ENCODE measurements around the gene SS18. TPM values are rescaled to one million over a fixed set of nuclear protein-coding genes. Genes with fewer than 3 reads are reported as not detected.
A peak's percentile ranks its signal among the peaks of the same experiment; 100 is the strongest.

The SS18 gene
- total RNA-seq, 2 donors from 2014 or later: 84.9 to 87.6 TPM

GRCh38 chr18:26017929-26018328, 72.5 kb downstream of the SS18 start:
- peaks cover under 1% of the 10 kb centered on the region for H3K9me3 ChIP-seq (ENCODE audit: control insufficient read depth, low read length)
- H3K9me3 Mint-ChIP-seq: no peaks in the 10 kb centered on the region
- no peaks in the 10 kb centered on the region for H3K27me3 ChIP-seq (ENCODE audit: control insufficient read depth, insufficient read depth, low read length, poor library complexity, severe bottlenecking)
- no peak overlapping the region for H3K27ac Mint-ChIP-seq
- no peak overlapping the region for H3K4me3 ChIP-seq (ENCODE audit: low read length)
- H3K27ac ChIP-seq (ENCODE audit: low read depth, low read length): no peak overlapping the region
- H3K4me1 Mint-ChIP-seq: peaks cover 21% of the 10 kb centered on the region
- no peak for DNase-seq
- no peak overlapping the region for H3K4me3 Mint-ChIP-seq
- TF ChIP-seq CTCF (conservative IDR thresholded peaks at IDR 0.05): peak; percentile 13
- peaks cover 49% of the 10 kb centered on the region for H3K36me3 Mint-ChIP-seq (ENCODE audit: low read depth)
- peaks cover 85% of the 10 kb centered on the region for H3K36me3 ChIP-seq (ENCODE audit: control insufficient read depth, insufficient read depth, low read length)
- H3K27me3 Mint-ChIP-seq (ENCODE audit: insufficient read depth): no peaks in the 10 kb centered on the region
- peaks cover 4% of the 10 kb centered on the region for H3K4me1 ChIP-seq (ENCODE audit: control insufficient read depth, insufficient read depth, low read length)
- no peak overlapping the region for H3K9ac ChIP-seq (ENCODE audit: extremely low read depth, low read length, poor library complexity, severe bottlenecking)

- Mint-ChIP-seq H3K36me3 (ENCODE audit: low read depth) (peaks cover 42% of the 10 kb centered on the region), H3K4me1 (no peaks in the 10 kb centered on the region), H3K4me3 (no peak overlapping the region), H3K9me3 (no peaks in the 10 kb centered on the region), H3K27me3 (ENCODE audit: insufficient read depth) (no peaks in the 10 kb centered on the region), H3K27ac (no peak overlapping the region)
- Histone ChIP-seq H3K27ac (ENCODE audit: low read depth, low read length) (no peak overlapping the region), H3K4me3 (ENCODE audit: low read length) (no peak overlapping the region), H3K36me3 (ENCODE audit: control insufficient read depth, insufficient read depth, low read length) (peaks cover 63% of the 10 kb centered on the region), H3K4me1 (ENCODE audit: control insufficient read depth, insufficient read depth, low read length) (no peaks in the 10 kb centered on the region), H3K9me3 (ENCODE audit: control insufficient read depth, low read length) (no peaks in the 10 kb centered on the region), H3K27me3 (ENCODE audit: control insufficient read depth, insufficient read depth, low read length, poor library complexity, severe bottlenecking) (no peaks in the 10 kb centered on the region), H3K9ac (ENCODE audit: extremely low read depth, low read length, poor library complexity, severe bottlenecking) (no peak overlapping the region)
- TF ChIP-seq CTCF (conservative IDR thresholded peaks at IDR 0.05): no peak
- DNase-seq: no peak
These were observed 76.0 kb downstream of the SS18 start for GRCh38 chr18:26014462-26014861.

GRCh38 chr18:26008619-26009018, 81.8 kb downstream of the SS18 start:
- no peak overlapping the region for H3K4me3 Mint-ChIP-seq
- H3K4me1 Mint-ChIP-seq: no peaks in the 10 kb centered on the region
- Histone ChIP-seq H3K4me1 (ENCODE audit: control insufficient read depth, insufficient read depth, low read length) (no peaks in the 10 kb centered on the region), H3K9me3 (ENCODE audit: control insufficient read depth, low read length) (no peaks in the 10 kb centered on the region), H3K9ac (ENCODE audit: extremely low read depth, low read length, poor library complexity, severe bottlenecking) (no peak overlapping the region), H3K4me3 (ENCODE audit: low read length) (no peak overlapping the region), H3K27me3 (ENCODE audit: control insufficient read depth, insufficient read depth, low read length, poor library complexity, severe bottlenecking) (no peaks in the 10 kb centered on the region), H3K36me3 (ENCODE audit: control insufficient read depth, insufficient read depth, low read length) (peaks cover 19% of the 10 kb centered on the region), H3K27ac (ENCODE audit: low read depth, low read length) (no peak overlapping the region)
- no peaks in the 10 kb centered on the region for H3K27me3 Mint-ChIP-seq (ENCODE audit: insufficient read depth)
- H3K27ac Mint-ChIP-seq: no peak overlapping the region
- no peak for TF ChIP-seq CTCF (conservative IDR thresholded peaks at IDR 0.05)
- peaks cover 6% of the 10 kb centered on the region for H3K36me3 Mint-ChIP-seq (ENCODE audit: low read depth)
- no peaks in the 10 kb centered on the region for H3K9me3 Mint-ChIP-seq
- no peak for DNase-seq
- WGBS, 2 experiments (ENCODE audit: insufficient coverage in 1 of 2, insufficient read length in 1 of 2): no CpG with 5 or more reads among the region's 1 CpG

Measured in endodermal cell (in vitro differentiated cells).